GM18517 (cell line): ENCODE data around the gene C11orf21.
"Not testable (repeated sequence)": the region's sequence is repeated elsewhere in the genome, so short reads cannot be mapped to it uniquely, and the experiment has no call there.

ENCODE experiments used
- ATAC-seq: cut with Tn5 transposase; IDR thresholded peaks from one replicate; pipeline ENCODE4 v1.9.1; 2021; ENCODE audit warnings: mild to moderate bottlenecking, moderate library complexity; ENCODE audit not compliant: unreplicated experiment

Gene C11orf21

GRCh38 chr11:2301631-2302305, at the start of gene C11orf21, which contains the start of gene TSPAN32:
Gene C11orf21 (minus strand): TSS chr11:2301918. CDS start chr11:2301808, 110 bp downstream.
Gene TSPAN32 (plus strand): TSS chr11:2302013. CDS start chr11:2302150, 137 bp downstream.
- ATAC-seq = no peak

DNA sequence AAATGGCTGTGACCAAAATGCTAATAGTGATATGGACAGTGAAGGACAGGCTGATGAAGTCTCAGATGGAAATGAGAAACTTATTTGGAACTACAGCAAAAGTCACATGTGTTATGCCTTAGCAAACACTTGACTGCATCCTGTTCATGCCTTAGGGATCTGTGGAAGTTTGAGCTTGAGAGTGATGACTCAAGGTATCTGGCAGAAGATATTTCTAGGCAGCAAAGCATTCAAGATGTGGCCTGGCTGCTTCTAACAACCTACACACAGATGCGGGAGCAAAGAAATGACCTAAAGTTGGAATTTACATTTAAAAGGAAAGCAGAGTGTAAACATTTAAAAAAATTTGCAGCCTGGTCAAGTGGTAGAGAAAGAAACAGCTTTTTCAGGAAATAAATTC, 47.3 kb upstream of the C11orf21 start:
- no peak for ATAC-seq

DNA sequence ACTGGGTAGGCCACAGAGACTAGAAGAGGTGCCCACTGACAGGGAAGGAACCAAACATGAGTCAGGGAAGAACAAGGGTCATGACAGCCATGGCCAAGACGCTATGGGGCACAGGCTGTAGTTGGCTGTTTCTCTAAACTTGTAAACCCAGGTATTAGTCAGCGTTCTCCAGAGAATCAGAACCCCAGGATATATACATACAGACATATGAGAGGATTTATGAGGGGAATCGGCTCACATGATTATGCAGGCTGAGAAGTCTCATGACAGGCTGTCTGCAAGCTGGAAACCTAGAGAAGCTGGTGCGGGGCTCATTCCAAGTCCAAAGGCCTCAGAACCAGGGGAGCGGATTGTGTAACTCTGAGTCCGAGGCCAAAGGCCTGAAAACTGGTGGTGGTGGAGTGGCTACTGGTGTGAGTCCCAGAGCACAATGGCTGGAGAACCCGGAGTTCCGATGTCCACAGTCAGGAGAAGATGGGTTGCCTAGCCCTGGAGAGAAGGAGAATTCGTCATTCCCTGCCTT, 45.7 kb upstream of the C11orf21 start:
- ATAC-seq = no peak

- no peak for ATAC-seq
These were observed 45.0 kb upstream of the C11orf21 start for GRCh38 chr11:2346586-2347307.

- no peak for ATAC-seq
These were observed 44.3 kb upstream of the C11orf21 start for GRCh38 chr11:2346014-2346413.

DNA sequence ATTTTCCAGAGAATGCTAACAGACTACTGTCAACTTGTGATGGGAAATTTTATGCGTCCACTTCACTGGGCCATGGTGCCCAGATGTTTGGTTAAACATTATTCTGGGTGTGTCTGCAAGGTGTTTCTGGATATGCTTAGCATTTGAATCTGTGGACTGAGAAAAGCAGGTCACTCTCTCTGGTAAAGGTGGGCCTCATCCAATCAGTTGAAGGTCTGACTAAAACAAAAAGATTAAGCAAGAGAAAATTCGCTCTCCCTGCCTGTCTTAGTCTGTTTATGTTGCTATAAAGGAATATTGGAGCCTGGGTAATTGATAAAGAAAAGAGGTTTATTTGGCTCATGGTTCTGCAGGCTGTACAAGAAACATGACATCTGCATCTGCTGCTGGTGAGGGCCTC, 43.3 kb upstream of the C11orf21 start:
- ATAC-seq = no peak

- ATAC-seq = no peak
These were observed 41.8 kb upstream of the C11orf21 start for GRCh38 chr11:2343502-2343901.

GRCh38 chr11:2342981-2343380, 41.3 kb upstream of the C11orf21 start:
- no peak for ATAC-seq

DNA sequence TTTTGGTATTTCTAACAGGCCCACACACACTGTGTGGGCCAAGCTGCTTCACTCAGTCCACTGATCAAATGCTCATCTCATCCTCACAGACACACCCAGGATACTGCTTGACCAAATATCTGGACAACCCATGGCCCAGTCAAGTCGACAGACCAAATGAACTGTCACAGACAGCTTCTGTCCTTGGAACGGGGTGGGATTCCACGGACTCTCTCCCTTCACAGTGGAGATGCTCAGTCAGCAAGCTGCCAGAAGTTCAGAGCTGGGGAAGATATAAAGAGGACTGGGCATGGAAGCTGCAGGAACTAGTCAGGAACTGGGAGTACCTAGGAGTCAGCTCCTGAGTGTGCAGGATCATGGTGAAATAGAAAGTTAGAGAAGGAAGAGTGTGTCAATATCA, 40.8 kb upstream of the C11orf21 start:
- no peak for ATAC-seq

DNA sequence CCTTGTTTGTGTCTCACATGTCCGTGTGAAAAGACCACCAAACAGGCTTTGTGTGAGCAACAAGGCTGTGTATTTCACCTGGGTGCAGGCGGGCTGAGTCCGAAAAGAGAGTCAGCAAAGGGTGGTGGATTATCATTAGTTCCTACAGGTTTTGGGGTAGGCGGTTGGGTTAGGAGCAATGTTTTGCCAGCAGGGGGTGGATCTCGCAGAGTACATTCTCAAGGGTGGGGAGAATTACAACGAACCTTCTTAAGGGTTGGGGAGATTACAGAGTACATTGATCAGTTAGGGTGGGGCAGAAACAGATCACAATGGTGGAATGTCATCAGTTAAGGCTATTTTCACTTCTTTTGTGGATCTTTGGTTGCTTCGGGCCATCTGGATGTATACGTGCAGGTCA, 37.0 kb upstream of the C11orf21 start:
- ATAC-seq = not testable (repeated sequence)

DNA sequence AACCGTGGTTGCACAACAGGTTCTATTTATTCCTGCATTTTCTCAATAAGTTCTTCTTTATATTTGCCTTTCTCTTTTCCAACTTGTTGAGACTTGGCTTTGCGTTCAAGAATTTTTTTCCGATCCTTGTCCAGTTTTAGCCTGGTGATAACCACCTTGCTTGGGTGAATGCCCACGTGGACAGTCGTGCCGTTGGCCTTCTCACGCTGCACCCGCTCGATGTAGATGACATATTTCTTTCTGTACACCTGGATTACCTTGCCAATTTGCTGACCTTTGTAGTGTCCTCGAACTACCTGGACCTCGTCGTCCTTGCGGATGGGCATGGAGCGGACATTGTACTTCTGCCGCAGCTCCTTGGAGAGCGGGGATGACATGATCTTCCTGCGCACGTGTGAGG, 33.6 kb upstream of the C11orf21 start:
- ATAC-seq = not testable (repeated sequence)

DNA sequence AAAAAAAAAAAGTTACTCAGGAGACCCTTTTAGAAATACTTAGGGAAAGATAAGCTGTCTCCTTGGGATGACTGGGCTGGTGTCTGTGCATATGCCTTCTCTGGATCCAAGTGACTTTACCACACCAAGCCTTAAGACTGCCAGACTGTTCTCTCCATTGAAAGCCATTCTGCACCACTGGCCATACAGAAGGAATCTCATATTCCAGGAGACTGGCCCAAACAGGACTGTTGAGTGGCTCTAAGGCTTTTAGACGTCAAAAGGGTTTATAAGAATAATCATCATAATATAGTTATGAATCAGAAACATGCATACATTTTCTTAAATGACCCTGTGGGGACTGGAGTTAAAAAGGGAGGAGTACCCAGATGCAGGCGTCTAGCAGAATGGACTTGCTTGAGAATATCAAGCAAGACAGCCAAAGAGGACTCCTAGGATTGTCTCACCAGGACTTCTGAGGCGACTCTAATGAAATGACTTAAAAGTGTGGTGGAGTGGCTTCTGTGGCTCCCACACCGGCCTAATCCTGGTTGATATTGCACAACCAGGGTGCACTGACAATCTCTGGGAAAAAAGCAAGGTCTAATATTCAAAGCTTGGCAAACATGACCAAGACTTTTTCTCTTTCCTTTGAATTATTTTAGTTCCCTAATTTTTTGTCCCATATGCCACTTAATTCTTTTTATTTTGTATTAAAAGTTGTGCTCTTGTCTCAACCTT, 31.9 kb upstream of the C11orf21 start:
- ATAC-seq = not testable (repeated sequence)

DNA sequence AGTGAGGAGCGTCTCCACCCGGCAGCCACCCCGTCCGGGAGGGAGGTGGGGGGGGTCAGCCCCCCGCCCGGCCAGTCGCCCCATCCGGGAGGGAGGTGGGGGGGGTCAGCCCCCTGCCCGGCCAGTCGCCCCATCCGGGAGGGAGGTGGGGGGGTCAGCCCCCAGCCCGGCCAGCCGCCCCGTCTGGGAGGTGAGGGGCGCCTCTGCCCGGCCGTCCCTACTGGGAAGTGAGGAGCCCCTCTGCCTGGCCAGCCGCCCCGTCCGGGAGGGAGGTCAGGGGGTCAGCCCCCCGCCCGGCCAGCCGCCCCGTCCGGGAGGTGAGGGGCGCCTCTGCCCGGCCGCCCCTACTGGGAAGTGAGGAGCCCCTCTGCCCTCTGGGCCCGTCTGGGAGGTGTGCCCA, 30.9 kb upstream of the C11orf21 start:
- not testable (repeated sequence) for ATAC-seq

GRCh38 chr11:2331404-2331803, 29.7 kb upstream of the C11orf21 start:
- no peak for ATAC-seq

GRCh38 chr11:2330696-2331095, 29.0 kb upstream of the C11orf21 start:
- no peak for ATAC-seq

DNA sequence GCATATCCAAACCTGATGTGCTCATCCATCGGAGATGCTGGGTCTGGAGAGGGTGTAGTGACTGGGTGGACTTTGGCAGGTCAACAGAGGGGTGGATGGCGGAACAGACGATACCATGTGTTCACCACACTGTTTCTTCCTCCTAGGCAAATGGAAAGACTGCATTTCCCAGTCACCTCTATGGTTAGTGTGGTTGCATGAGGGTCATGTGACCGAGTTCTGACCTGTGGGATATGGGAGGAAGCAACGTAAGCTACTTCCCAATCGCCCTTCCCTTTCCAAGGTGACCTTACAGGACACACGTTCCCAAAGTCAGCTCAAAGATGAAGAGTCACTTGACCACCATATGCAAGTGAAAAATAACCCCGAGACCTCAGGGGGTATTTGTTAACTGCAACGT, 27.8 kb upstream of the C11orf21 start:
- ATAC-seq = no peak

GRCh38 chr11:2328656-2329354, 27.1 kb upstream of the C11orf21 start:
- no peak for ATAC-seq

DNA sequence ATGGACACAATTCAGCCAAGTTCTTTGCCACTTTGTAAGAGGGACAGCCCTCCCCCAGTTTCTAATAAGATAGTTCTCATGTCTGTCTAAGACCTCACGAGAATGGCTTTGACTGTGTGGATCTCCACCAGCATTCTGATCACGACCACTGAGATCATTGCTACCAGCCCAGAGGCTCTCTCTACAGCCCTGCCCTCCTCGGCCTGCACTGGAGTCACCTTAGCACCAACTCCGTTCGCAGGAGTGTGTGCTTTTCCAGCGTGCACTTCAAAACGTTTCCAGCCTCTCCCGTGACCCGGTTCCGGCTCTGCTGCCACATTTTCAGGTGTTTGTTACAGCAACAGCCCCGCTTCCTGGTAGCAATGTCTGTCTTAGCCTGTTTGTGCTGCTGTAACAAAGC, 26.3 kb upstream of the C11orf21 start:
- ATAC-seq = no peak

DNA sequence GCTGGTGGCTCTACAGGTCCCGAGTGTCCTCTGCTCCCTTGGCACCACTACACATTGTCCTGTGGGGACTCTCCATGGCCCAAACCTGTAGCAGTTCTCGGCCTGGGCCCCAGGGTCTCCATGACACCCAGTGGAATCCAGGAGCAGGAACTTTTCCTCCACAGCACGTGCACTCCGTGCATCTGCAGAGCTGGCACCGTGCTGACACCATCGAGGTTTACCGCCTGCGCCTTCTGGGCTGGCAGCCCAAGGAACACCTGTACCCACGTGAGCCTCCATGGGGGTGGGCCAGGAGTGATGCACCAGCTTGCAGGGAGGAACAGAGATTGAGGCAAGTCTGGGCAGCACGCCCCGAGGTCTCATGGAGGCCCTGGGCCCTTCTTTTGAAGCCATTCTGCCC, 25.3 kb upstream of the C11orf21 start:
- ATAC-seq = no peak

GRCh38 chr11:2325719-2326118, 24.0 kb upstream of the C11orf21 start:
- no peak for ATAC-seq

DNA sequence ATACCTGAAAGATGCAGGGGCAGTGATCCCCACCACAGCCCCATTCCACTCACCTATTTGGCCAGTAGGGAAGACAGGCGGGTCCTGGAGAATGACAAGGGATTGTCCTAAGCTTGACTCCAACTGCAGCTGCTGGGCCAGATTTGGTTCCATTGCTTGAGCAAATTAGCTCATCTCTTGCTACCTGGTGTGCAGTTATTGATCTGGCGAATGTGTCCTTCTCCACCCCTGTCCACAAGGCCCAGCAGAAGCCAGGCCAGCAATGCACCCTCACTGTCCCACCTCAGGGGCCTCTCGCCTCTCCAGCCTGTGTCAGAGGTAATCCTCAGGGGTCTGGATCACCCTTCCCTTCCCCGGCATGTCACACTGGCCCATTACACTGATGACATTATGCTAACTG, 23.4 kb upstream of the C11orf21 start:
- ATAC-seq = no peak
